GM23338 (cell line): ENCODE measurements around the gene SERPINB11.

ENCODE experiments used
- CREB1 ChIP-seq: fragments of 250-450 bp; sonication (Bioruptor Pico); IDR thresholded peaks from 2 replicates; pipeline ENCODE4 v1.5.0; 2020; ENCODE audit warnings: low read depth, mild to moderate bottlenecking, moderate library complexity
- CTCF ChIP-seq, 2 experiments: fragments of 200-600 bp in 1 of 2; sonication (generic) in 1 of 2; conservative IDR thresholded peaks; 2 replicates each; pipeline versions ENCODE4 v1.5.1 to v1.6.1; 2016 to 2017; ENCODE audit warnings: antibody characterized with exemption in 2 of 2, low read depth in 2 of 2, mild to moderate bottlenecking in 2 of 2, moderate library complexity in 1 of 2
- ETS1 ChIP-seq: IDR thresholded peaks from 2 replicates; pipeline ENCODE4 v1.6.1; 2016; ENCODE audit warnings: antibody characterized with exemption
- EZH2 ChIP-seq: fragments of 200-600 bp; sonication (generic); IDR thresholded peaks from one replicate; pipeline ENCODE4 v1.8.0; 2017; ENCODE audit warnings: antibody characterized with exemption, mild to moderate bottlenecking, low read depth; ENCODE audit not compliant: unreplicated experiment
- EZH2phosphoT487 ChIP-seq: fragments of 200-600 bp; sonication (generic); IDR thresholded peaks from one replicate; pipeline ENCODE4 v1.8.1; 2018; ENCODE audit warnings: antibody characterized with exemption; ENCODE audit not compliant: unreplicated experiment
- JUNB ChIP-seq: IDR thresholded peaks from one replicate; pipeline ENCODE4 v1.6.1; 2016; ENCODE audit warnings: antibody characterized with exemption; ENCODE audit not compliant: unreplicated experiment
- POLR2AphosphoS5 ChIP-seq: IDR thresholded peaks from 2 replicates; pipeline ENCODE4 v1.6.1; 2016; ENCODE audit warnings: antibody characterized with exemption, low read depth
- STAT1 ChIP-seq: IDR thresholded peaks from one replicate; pipeline ENCODE4 v1.6.1; 2016; ENCODE audit warnings: antibody characterized with exemption; ENCODE audit not compliant: unreplicated experiment
- ZNF114 ChIP-seq: fragments of 250-450 bp; sonication (Bioruptor Pico); IDR thresholded peaks from 2 replicates; pipeline ENCODE4 v1.5.0; 2020; ENCODE audit warnings: mild to moderate bottlenecking, moderate library complexity
- ZNF462 ChIP-seq: fragments of 250-450 bp; sonication (Bioruptor Pico); IDR thresholded peaks from 2 replicates; pipeline ENCODE4 v1.5.0; 2020; ENCODE audit warnings: mild to moderate bottlenecking, moderate library complexity
- TF ChIP-seq, protein P1 (sequence below): IDR thresholded peaks from one replicate; pipeline ENCODE4 v1.6.1; 2018; ENCODE audit warnings: antibody characterized with exemption; ENCODE audit not compliant: unreplicated experiment

DNA sequence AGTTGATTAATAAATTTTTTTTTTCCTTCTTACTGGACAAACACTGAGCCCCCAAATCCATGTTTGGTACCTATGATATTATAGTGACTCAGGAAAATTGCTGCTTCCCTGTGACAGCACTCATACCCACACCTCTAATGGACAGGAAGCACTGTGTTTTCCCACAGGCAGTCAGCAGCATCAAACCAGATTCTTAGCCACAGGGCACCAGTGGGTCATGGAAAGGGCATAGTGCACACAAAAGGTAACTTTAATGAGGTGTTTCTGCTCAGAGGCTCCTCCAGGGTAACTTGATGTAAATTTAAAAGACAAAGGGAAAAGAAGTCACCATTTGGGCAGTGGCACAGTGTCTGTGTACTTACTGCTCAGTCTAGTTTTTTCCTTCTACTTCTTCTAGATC lies 34.1 kb downstream of the SERPINB11 start:
- TF ChIP-seq POLR2AphosphoS5 = no peak
- no peak for TF ChIP-seq EZH2
- TF ChIP-seq CTCF (conservative IDR thresholded peaks at IDR 0.05; ENCODE audit: low read depth in 2 of 2) = no peak
- no peak for TF ChIP-seq CREB1 (CRISPR knock-in tag)
- TF ChIP-seq EZH2phosphoT487 = no peak
- no peak for TF ChIP-seq ZNF114 (CRISPR knock-in tag)
- TF ChIP-seq, protein P1, sequence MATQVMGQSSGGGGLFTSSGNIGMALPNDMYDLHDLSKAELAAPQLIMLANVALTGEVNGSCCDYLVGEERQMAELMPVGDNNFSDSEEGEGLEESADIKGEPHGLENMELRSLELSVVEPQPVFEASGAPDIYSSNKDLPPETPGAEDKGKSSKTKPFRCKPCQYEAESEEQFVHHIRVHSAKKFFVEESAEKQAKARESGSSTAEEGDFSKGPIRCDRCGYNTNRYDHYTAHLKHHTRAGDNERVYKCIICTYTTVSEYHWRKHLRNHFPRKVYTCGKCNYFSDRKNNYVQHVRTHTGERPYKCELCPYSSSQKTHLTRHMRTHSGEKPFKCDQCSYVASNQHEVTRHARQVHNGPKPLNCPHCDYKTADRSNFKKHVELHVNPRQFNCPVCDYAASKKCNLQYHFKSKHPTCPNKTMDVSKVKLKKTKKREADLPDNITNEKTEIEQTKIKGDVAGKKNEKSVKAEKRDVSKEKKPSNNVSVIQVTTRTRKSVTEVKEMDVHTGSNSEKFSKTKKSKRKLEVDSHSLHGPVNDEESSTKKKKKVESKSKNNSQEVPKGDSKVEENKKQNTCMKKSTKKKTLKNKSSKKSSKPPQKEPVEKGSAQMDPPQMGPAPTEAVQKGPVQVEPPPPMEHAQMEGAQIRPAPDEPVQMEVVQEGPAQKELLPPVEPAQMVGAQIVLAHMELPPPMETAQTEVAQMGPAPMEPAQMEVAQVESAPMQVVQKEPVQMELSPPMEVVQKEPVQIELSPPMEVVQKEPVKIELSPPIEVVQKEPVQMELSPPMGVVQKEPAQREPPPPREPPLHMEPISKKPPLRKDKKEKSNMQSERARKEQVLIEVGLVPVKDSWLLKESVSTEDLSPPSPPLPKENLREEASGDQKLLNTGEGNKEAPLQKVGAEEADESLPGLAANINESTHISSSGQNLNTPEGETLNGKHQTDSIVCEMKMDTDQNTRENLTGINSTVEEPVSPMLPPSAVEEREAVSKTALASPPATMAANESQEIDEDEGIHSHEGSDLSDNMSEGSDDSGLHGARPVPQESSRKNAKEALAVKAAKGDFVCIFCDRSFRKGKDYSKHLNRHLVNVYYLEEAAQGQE = no peak
- no peak for TF ChIP-seq ETS1
- no peak for TF ChIP-seq STAT1
- no peak for TF ChIP-seq ZNF462 (CRISPR knock-in tag)
- no peak for TF ChIP-seq JUNB
